DMS79 (cell line): ENCODE data around the gene PGRMC2.
A peak's percentile ranks its signal among the peaks of the same experiment; 100 is the strongest.

Experiments
- DNase-seq: peaks from one replicate; lab custom pipeline; 2025; lab: John Stamatoyannopoulos, UW

The PGRMC2 gene

DNA sequence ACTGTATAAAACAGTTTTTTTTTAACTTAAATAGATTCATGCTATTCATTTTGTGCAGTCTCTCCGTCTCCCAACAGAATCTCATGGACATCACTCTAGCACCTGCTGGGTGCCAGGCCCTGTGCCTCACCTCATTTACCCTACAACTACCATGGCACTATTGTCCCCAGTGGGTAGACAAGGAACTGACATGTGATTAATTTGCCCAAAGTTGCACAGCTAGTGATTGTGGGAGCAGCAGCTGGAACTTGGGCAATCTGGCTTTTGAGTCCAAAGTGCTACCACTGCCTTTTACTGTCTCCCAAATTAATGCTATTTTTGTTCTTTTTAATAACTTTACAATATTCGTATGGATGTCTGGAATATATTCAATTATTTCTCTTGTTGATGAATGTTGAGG, 11.2 kb upstream of the PGRMC2 start:
- DNase-seq, result no peak

DNA sequence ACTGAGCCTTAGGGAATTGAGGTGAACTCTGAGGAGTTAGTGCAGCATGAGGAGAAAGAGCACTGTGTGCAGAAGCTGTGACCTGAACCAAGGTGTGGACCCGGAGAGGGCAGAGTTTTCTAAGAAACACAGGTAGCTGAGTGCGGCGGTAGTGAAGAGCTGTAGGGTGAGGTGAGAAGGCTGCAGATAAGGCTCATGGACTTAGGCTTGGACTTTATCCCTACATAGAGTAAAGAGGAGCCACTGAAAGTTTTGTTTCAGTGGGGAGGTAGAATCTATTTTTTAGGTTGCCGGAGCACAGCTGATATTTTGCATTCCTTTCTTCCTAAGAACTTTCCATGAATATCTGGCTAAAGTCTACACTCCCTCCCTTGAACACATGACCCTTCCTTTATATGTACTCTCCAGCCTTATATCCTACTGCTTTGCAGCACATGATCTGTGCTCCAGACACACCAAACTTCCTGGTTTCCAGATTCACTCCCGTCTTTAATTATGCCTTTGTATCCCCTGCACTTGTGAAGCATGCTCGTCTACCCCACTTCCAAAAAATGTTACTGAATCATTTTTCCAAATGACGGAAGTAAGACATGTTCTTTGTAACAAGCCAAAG, 10.6 kb upstream of the PGRMC2 start:
- DNase-seq, result no peak

GRCh38 chr4:128295255-128295654, 7.6 kb upstream of the PGRMC2 start:
- no peak for DNase-seq

DNA sequence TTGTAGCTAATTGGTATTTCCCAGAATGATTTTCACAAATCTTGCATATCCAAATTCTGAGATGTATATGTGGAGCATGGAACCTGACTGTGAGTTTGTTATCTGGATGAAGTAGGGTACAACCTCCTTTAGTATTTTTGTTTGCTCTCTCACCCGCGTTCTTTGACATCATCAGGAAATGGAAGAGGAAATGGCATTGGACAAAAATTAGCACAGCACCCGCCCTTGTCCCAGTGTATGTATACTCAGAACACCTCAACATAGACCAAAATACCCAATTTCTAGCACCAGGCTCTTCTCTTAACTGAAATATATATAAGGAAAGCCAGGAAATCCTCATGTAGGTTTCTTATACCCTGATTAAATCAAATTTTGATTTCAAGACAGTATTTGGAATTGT, 6.9 kb upstream of the PGRMC2 start:
- no peak for DNase-seq

- no peak for DNase-seq
These were observed 4.7 kb upstream of the PGRMC2 start for GRCh38 chr4:128292349-128292748.

GRCh38 chr4:128291096-128291495, 3.5 kb upstream of the PGRMC2 start:
- DNase-seq, result no peak

DNA sequence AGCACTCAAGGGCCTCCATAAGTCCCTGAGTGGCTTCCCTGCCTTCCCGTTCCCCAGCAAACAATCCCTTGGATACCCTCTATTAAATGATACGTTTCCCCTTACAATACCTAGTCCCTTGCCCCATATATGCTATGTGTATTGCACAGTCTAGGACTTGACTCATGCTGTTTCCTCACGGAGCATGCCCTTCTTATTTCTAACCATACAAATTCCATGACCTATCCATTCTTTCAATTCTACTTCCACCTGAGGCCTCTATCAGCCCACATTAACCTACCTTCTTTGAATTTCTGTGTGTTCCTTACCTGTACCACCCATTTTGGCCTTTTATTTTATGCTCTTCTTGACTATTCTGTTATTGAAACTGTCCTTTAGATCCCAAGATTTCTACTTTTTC, 2.9 kb upstream of the PGRMC2 start:
- DNase-seq, result no peak

- no peak for DNase-seq
These were observed 2.0 kb upstream of the PGRMC2 start for GRCh38 chr4:128289523-128290158.

- DNase-seq, result peak; percentile 47
These were observed 1.1 kb upstream of the PGRMC2 start for GRCh38 chr4:128288689-128289106.

DNA sequence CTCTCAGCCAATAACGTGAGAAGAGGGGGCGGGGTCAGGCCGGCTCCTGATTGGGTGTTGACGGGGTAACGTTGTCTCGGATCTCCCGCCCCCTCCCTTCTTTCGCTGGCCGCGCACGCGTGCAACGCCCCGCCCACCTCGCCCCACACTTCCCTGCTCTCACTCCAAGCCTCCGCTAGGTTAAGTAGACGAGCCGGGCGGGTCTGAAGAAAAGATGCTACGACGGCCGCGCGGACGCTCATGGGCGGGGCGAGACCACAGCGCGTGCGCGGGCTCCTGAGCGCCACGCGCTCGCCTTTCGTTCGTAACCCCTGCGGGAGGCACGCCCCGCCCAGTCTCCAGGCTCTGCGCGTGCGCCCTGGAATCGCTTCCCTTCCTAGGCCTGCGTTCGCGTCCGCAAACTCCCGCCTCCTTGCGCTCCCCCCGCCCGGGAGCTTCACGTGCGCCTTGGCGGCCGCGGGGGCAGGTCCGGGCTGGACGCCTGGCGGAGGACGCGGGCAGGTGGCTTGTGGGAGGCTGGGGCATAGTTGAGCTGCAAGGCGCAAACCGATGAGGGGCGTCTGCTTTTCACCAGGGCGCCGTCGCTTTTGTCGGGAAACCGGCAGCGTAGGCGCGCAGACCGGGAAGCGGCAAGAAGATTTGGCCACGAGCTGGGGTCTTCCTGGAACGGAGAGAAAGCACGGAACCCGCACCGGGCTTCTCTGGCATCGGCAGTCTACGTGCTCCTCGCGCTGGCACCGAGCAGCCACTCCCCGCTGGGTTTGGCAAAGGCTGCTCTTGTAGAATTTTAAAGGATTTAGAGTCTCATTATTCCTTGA, 467 bp upstream of the PGRMC2 start:
- DNase-seq, result peak; percentile 89

GRCh38 chr4:128286474-128287058, 1.0 kb downstream of the PGRMC2 start:
- peak; percentile 19 for DNase-seq

GRCh38 chr4:128285085-128285997, 2.3 kb downstream of the PGRMC2 start:
- no peak for DNase-seq

- DNase-seq, result no peak
These were observed 3.3 kb downstream of the PGRMC2 start for GRCh38 chr4:128284317-128284716.

DNA sequence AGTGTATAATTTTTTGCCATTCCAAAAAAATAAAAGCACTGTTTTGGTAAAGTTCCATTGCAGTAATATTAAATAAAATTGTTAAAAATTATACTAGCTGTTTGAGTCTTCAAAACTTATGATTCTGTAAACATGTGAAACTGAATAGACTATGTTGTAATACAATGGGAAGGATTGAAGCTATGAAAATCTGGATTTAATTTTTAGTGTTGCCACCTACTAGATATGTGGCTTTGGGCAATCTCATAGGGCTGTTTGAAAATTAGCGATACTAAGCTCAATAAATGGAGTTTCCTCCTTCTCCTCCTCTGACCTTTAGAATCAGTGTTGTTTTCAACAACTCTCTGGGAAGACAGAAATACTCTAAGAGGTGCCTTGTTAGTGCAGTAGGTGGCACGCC, 4.5 kb downstream of the PGRMC2 start:
- DNase-seq, result no peak

DNA sequence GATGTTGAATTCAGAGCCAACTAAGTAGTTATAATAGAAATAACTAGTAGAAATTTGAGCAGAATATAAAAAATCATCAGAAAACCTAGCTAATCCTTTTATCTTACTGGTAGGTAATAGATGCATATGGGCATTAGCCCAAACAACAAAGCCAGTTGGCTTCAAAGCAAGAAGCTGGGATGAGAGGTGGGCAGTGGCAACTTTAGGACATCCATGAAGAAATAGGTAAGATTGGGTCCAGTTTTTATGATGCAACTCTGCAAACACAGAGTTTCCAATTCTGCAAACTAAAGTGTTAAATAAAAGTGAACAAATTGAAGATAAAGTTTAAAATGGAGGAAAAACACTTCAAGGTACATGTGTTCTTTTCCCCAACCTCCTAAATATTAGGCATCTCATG, 5.1 kb downstream of the PGRMC2 start:
- DNase-seq, result no peak

DNA sequence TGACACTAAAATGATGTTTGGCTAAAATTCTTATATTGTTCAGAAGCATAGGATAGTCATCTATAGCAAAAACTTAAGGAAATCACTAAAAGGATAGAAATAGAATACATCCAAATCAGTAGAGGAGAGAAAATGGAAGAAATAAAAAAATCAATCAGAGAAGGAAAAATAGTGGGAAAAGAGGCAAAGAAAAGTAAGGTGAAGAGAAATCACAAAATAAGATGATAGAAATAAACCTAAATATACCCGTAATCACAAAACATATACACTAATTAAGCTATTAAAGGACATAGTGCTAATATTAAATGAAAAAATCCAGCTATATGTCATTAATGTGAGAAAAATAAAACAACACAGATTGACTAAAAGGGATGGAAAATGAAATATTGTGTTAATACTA, 6.3 kb downstream of the PGRMC2 start:
- DNase-seq, result no peak

- no peak for DNase-seq
These were observed 7.9 kb downstream of the PGRMC2 start for GRCh38 chr4:128279624-128280225.

GRCh38 chr4:128277856-128278255, 9.8 kb downstream of the PGRMC2 start:
- no peak for DNase-seq

DNA sequence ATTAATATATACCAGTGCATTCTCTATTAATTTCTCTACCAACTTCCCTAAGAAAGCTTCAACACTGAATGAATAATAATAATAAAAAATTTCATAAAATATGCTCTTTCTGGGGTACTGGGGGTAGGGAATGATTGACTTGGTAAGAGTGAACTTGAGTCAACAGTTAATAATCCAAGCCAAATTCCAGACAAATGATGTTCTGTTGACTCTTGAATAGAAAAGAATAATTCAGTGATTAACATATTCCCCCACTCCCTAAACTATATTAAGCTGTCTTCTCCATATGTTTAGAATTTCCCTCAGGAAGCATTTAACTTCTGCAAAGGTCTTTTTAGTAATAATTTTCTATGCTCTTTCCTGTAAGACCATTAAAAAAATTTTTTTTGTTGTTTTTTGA, 12.3 kb downstream of the PGRMC2 start:
- DNase-seq, result no peak

DNA sequence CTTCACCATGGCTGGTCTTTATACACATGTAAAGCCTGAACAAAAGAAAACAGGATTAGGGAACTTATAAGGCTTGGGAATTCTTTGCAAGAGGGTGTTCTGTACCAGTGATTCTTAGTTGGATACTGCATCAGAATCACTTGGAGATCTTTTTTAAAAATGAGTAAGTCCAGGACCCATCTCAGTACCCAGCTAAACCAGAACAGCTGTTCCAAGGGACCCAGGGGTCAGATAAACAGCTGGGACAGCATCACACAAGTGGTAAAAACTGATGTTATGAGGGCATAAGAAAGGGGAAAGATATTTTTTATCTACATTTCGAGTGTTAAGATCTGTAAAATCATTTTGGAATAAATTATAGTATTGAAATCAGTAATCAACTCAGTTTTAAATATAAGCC, 16.1 kb downstream of the PGRMC2 start:
- no peak for DNase-seq

GRCh38 chr4:128268970-128269369, 18.6 kb downstream of the PGRMC2 start:
- DNase-seq, result no peak
